ENCODE data around the gene AP1B1. TPM values are rescaled to one million over a fixed set of nuclear protein-coding genes. Genes with fewer than 3 reads are reported as not detected.

Gene AP1B1
- polyA plus RNA-seq = 45.7 to 83.2 TPM (median 55.3 TPM) in 3 replicates
- 39.1 TPM for polyA plus RNA-seq (2011; ENCODE audit: low read depth)
- 60.1 and 76.2 TPM in 2 replicates for polyA plus RNA-seq (2011; cell fraction: cytosol; rRNA removed)
- polyA plus RNA-seq (2011; cell fraction: nucleus; rRNA removed) = 78.4 and 86.2 TPM in 2 replicates
- polyA plus RNA-seq (2012; ENCODE audit: low replicate concordance) = 27.6 and 80.8 TPM in 2 replicates
- polyA minus RNA-seq = 151 to 271 TPM (median 173 TPM) in 3 replicates
- 162 TPM for polyA minus RNA-seq (2011; cell fraction: cytosol; rRNA and poly(A)+ RNA removed)
- 91.1 and 106 TPM in 2 replicates for polyA minus RNA-seq (2011; cell fraction: nucleus; rRNA and poly(A)+ RNA removed)

DNA sequence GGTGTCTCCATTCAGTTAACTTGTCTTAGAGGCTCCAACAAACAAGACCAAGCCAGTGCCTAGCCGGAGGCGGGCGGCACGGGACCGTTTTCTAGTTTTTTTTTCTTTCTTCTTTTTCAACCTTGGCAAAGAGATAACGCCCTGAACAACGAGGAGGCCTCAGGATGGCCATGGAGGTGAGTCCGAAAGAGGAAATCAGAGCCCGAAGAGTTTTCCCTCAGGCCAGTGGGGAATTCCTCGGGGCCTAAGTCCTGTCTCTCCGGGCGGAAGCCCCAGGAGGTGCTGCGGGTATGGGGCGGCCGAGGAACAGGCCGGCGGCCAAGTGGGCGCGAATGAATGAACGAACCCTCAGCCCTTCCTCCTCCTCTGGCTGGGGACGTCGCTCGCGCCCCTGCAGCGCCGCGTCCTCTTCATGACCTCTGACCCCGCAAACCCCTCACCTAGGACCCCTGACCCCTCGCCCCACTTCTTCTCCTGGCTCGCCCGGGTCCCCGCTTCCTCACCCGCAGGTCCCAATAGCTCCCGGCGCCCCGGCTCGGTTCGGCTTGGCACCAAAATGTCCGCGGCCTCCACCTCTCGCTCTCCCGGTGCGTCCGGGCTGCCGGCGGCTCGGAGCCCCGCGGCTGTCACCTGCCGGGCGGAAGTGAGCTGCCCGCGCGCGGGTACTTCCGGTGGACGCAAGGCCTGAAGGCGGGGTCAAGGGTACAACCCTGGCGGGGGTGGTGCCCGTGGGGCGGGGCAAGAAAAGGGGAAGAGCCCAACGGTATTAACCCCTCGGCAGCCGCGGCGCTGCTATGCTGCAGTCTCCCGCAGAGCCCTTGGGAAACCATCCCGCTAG is at the start of gene AP1B1:
AP1B1 (minus strand) TSS at position 650 of the 838 bp plus-strand sequence. CDS start 21,327 bp downstream, outside the sequence.
- peak within 1 kb of the TSS; percentile 88 for H3K9ac ChIP-seq (ENCODE audit: control insufficient read depth, extremely low read depth, insufficient read depth, low read length)
- H3K9me1 ChIP-seq (ENCODE audit: control insufficient read depth, extremely low read depth, insufficient read depth, low read length) = no peaks in the 10 kb centered on the region
- H3K4me1 ChIP-seq (ENCODE audit: control insufficient read depth, extremely low read depth, insufficient read depth, low read length) = peaks cover 22% of the 10 kb centered on the region
- DNase-seq (ENCODE audit: low read depth, low spot score) = peak; percentile 45
- no peaks in the 10 kb centered on the region for H3K27me3 ChIP-seq (ENCODE audit: control insufficient read depth, extremely low read depth, insufficient read depth, low read length)
- H3K79me2 ChIP-seq (ENCODE audit: control insufficient read depth, insufficient read depth, low read length) = peaks cover 43% of the 10 kb centered on the region
- H4K20me1 ChIP-seq (ENCODE audit: control insufficient read depth, extremely low read depth, insufficient read depth, low read length) = no peaks in the 10 kb centered on the region
- dilution Hi-C loops (cut with MboI; ENCODE audit: extremely low pct_ligation_motif_present, low sequenced_read_pairs) = no loop called here
- peak within 1 kb of the TSS; percentile 88 to 92 (median 90) for H3K4me3 ChIP-seq (ENCODE audit: control insufficient read depth in 2 of 3, extremely low read depth in 1 of 3, insufficient read depth in 2 of 3, low read depth in 1 of 3, low read length in 3 of 3)
- H3K36me3 ChIP-seq (ENCODE audit: control insufficient read depth in 2 of 2, extremely low read depth in 1 of 2, insufficient read depth in 2 of 2, low read length in 2 of 2) = peaks cover 4 to 13% of the 10 kb centered on the region in 2 experiments
- TF ChIP-seq EZH2 (IDR thresholded peaks at IDR 0.05; ENCODE audit: low read length) = no peak
- TF ChIP-seq, protein P1, sequence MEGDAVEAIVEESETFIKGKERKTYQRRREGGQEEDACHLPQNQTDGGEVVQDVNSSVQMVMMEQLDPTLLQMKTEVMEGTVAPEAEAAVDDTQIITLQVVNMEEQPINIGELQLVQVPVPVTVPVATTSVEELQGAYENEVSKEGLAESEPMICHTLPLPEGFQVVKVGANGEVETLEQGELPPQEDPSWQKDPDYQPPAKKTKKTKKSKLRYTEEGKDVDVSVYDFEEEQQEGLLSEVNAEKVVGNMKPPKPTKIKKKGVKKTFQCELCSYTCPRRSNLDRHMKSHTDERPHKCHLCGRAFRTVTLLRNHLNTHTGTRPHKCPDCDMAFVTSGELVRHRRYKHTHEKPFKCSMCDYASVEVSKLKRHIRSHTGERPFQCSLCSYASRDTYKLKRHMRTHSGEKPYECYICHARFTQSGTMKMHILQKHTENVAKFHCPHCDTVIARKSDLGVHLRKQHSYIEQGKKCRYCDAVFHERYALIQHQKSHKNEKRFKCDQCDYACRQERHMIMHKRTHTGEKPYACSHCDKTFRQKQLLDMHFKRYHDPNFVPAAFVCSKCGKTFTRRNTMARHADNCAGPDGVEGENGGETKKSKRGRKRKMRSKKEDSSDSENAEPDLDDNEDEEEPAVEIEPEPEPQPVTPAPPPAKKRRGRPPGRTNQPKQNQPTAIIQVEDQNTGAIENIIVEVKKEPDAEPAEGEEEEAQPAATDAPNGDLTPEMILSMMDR (optimal IDR thresholded peaks at IDR 0.05 in 1 of 3, IDR thresholded peaks at IDR 0.05 in 1 of 3, conservative IDR thresholded peaks at IDR 0.05 in 1 of 3; ENCODE audit: extremely low read depth in 1 of 3, insufficient read depth in 2 of 3, low read length in 3 of 3) = no peak
- H3K9me3 ChIP-seq (ENCODE audit: control insufficient read depth, low read depth, low read length) = no peaks in the 10 kb centered on the region
- H3K27ac ChIP-seq (ENCODE audit: control insufficient read depth, insufficient read depth, low read length) = peak within 1 kb of the TSS; percentile 66
- FAIRE-seq = no peak
- peak within 1 kb of the TSS; percentile 97 for H2AFZ ChIP-seq (ENCODE audit: control insufficient read depth, low read length)
- peak within 1 kb of the TSS; percentile 79 for H3K4me2 ChIP-seq (ENCODE audit: control insufficient read depth, extremely low read depth, insufficient read depth, low read depth, low read length)

DNA sequence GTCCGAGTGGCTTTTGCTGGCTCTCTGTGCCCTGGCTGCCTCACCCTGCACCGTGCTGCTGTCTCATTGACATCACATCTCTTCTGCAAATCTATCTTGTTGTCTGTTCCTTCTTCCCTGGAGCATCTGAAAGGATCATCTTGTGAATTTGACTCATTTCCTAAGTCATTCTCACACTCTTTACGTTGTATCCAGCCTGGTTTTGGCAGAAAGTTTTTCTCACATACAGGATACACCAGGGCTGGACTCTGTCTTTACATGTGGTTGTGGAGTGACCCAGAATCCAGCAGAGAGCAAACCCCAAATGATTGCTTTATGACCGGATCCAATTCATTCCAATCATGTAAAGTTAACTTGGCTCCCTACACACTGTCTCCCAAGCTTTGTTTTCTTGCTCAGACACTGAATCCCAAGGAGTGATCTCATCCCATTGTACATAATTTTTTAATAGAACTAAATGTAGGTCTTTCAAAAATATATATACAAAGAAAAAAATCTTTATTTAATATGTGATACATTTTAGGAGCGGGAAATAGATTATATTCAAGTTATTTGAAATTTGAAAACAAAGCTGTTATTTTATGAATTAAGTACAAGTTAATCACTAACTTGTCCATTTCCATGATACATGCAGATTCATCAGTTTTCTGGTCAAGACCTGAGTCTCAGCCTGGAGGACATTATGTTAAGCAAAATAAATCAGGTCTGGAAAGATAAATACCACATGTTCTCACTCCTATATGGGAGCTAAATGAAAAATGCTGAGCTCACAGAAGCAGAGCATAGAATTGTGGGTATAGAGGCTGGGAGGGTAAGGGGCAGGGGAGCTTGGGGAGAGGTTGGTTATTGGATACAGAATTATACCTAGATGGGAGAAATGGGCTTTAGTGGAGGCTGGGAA is 47.1 kb upstream of the AP1B1 start:
- FAIRE-seq = no peak
- Histone ChIP-seq H3K9me1 (ENCODE audit: control insufficient read depth, extremely low read depth, insufficient read depth, low read length) (no peaks in the 10 kb centered on the region), H3K36me3 (ENCODE audit: control insufficient read depth in 2 of 2, extremely low read depth in 1 of 2, insufficient read depth in 2 of 2, low read length in 2 of 2) (no peaks in the 10 kb centered on the region), H3K79me2 (ENCODE audit: control insufficient read depth, insufficient read depth, low read length) (no peaks in the 10 kb centered on the region), H3K9me3 (ENCODE audit: control insufficient read depth, low read depth, low read length) (no peaks in the 10 kb centered on the region), H4K20me1 (ENCODE audit: control insufficient read depth, extremely low read depth, insufficient read depth, low read length) (no peaks in the 10 kb centered on the region), H3K27me3 (ENCODE audit: control insufficient read depth, extremely low read depth, insufficient read depth, low read length) (peaks cover 7% of the 10 kb centered on the region), H2AFZ (ENCODE audit: control insufficient read depth, low read length) (no peak overlapping the region), H3K4me2 (ENCODE audit: control insufficient read depth, extremely low read depth, insufficient read depth, low read depth, low read length) (no peak overlapping the region), H3K9ac (ENCODE audit: control insufficient read depth, extremely low read depth, insufficient read depth, low read length) (no peak overlapping the region), H3K4me3 (ENCODE audit: control insufficient read depth in 2 of 3, extremely low read depth in 1 of 3, insufficient read depth in 2 of 3, low read depth in 1 of 3, low read length in 3 of 3) (no peak overlapping the region), H3K4me1 (ENCODE audit: control insufficient read depth, extremely low read depth, insufficient read depth, low read length) (no peaks in the 10 kb centered on the region), H3K27ac (ENCODE audit: control insufficient read depth, insufficient read depth, low read length) (no peak overlapping the region)
- TF ChIP-seq, protein P1 (optimal IDR thresholded peaks at IDR 0.05 in 1 of 3, IDR thresholded peaks at IDR 0.05 in 1 of 3, conservative IDR thresholded peaks at IDR 0.05 in 1 of 3; ENCODE audit: extremely low read depth in 1 of 3, insufficient read depth in 2 of 3, low read length in 3 of 3) = no peak
- no peak for TF ChIP-seq EZH2 (IDR thresholded peaks at IDR 0.05; ENCODE audit: low read length)
- DNase-seq (ENCODE audit: low read depth, low spot score) = no peak
- dilution Hi-C loops (cut with MboI; ENCODE audit: extremely low pct_ligation_motif_present, low sequenced_read_pairs) = no loop called here

Data from keratinocyte (primary cell).